Ishikawa (cell line): ENCODE results near the gene IKBIP.

Experiments
- CEBPB ChIP-seq: IDR thresholded peaks from 2 replicates; pipeline ENCODE4 v1.6.1; 2012
- CREB1 ChIP-seq: IDR thresholded peaks from 2 replicates; pipeline ENCODE4 v1.6.1; 2012; ENCODE audit warnings: low read depth
- EGR1 ChIP-seq: IDR thresholded peaks from 2 replicates; pipeline ENCODE4 v1.6.1; 2012
- EP300 ChIP-seq: IDR thresholded peaks from 2 replicates; pipeline ENCODE4 v1.6.1; 2012; ENCODE audit warnings: borderline replicate concordance
- FOXM1 ChIP-seq: IDR thresholded peaks from 2 replicates; pipeline ENCODE4 v1.6.1; 2012; ENCODE audit warnings: low read depth, borderline replicate concordance
- NFIC ChIP-seq: IDR thresholded peaks from 2 replicates; pipeline ENCODE4 v1.6.1; 2012
- RAD21 ChIP-seq: IDR thresholded peaks from 2 replicates; pipeline ENCODE4 v1.6.1; 2012; ENCODE audit warnings: low read depth
- TAF1 ChIP-seq: IDR thresholded peaks from 2 replicates; pipeline ENCODE4 v1.6.1; 2012; ENCODE audit warnings: low read depth, mild to moderate bottlenecking
- TCF12 ChIP-seq: IDR thresholded peaks from 2 replicates; pipeline ENCODE4 v1.6.1; 2012; ENCODE audit warnings: low read depth
- TEAD4 ChIP-seq: IDR thresholded peaks from 2 replicates; pipeline ENCODE4 v1.6.1; 2012
- YY1 ChIP-seq: IDR thresholded peaks from 2 replicates; pipeline ENCODE4 v1.6.1; 2012; ENCODE audit warnings: low read depth
- ZBTB7A ChIP-seq: IDR thresholded peaks from 2 replicates; pipeline ENCODE4 v1.6.1; 2012; ENCODE audit warnings: low read depth
- TF ChIP-seq, protein P1 (sequence below): IDR thresholded peaks from 2 replicates; pipeline ENCODE4 v1.6.1; 2012
- TF ChIP-seq, protein P2 (sequence below): IDR thresholded peaks from 2 replicates; pipeline ENCODE4 v1.6.1; 2012
- TF ChIP-seq, protein P3 (sequence below): IDR thresholded peaks from 2 replicates; pipeline ENCODE4 v1.6.1; 2012; ENCODE audit warnings: low read depth, mild to moderate bottlenecking

IKBIP gene

DNA sequence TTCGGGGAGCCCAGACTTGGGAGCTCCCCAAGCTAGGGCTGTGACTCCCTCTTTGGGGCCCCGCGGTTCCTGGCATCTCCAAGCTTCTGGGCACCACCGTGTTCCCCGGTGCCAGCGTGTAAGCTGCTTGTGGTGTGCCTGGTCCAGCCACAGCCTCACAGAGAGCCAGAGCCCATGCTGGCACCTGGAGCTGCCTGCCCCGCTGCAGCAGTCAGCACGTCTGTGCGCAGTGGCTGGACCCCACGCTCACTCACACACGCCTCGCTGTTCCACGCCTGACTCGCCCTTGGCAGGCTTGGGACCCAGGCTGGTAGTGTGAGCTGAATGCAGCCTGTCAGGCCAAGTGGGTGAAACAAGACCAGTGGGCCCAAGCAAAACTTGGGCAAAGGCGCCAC is 35.0 kb upstream of the IKBIP start:
- TF ChIP-seq NFIC: no peak
- TF ChIP-seq CEBPB: no peak
- TF ChIP-seq ZBTB7A: no peak
- TF ChIP-seq TCF12: no peak
- no peak for TF ChIP-seq CREB1
- no peak for TF ChIP-seq FOXM1
- TF ChIP-seq, protein P1, sequence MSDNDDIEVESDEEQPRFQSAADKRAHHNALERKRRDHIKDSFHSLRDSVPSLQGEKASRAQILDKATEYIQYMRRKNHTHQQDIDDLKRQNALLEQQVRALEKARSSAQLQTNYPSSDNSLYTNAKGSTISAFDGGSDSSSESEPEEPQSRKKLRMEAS: no peak
- TF ChIP-seq TEAD4: no peak
- TF ChIP-seq, protein P2, sequence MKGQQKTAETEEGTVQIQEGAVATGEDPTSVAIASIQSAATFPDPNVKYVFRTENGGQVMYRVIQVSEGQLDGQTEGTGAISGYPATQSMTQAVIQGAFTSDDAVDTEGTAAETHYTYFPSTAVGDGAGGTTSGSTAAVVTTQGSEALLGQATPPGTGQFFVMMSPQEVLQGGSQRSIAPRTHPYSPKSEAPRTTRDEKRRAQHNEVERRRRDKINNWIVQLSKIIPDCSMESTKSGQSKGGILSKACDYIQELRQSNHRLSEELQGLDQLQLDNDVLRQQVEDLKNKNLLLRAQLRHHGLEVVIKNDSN: no peak

DNA sequence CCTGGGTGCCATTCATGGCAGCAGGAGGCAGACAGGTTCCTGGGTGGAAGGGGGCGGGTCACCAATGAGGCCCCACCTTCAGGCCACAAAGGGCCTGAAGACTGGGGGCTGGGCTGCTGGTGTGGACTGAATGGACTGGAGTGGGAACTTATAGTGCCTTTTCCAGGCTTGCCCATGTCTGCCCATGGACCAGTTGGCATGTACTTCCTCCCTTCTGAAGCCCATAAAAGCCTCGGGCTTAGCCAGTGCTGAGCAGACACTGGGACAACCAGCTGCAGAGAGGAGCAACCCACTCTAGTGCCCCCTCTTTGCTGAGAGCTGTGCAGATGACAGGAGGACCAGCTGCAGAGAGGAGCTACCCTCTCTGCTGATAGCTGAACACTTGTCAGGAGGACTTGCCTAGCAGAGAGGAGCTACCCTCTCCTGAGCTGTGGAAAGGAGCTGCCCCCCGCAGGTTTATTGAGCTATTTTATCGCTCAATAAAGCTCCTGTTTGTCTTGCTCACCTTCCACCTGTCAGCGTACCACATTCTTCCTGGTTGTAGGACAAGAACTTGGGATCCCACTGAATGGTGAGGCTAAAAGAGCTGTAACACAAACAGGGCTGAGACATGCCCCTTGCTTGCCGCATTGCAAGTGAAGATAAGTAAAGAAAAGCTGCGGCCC is 34.5 kb upstream of the IKBIP start:
- TF ChIP-seq TAF1 (no peak), YY1 (no peak), FOXM1 (no peak), EGR1 (no peak), ZBTB7A (no peak), TEAD4 (no peak), CEBPB (no peak), NFIC (no peak), TCF12 (no peak), EP300 (no peak), CREB1 (no peak), RAD21 (no peak)
- TF ChIP-seq, protein P3, sequence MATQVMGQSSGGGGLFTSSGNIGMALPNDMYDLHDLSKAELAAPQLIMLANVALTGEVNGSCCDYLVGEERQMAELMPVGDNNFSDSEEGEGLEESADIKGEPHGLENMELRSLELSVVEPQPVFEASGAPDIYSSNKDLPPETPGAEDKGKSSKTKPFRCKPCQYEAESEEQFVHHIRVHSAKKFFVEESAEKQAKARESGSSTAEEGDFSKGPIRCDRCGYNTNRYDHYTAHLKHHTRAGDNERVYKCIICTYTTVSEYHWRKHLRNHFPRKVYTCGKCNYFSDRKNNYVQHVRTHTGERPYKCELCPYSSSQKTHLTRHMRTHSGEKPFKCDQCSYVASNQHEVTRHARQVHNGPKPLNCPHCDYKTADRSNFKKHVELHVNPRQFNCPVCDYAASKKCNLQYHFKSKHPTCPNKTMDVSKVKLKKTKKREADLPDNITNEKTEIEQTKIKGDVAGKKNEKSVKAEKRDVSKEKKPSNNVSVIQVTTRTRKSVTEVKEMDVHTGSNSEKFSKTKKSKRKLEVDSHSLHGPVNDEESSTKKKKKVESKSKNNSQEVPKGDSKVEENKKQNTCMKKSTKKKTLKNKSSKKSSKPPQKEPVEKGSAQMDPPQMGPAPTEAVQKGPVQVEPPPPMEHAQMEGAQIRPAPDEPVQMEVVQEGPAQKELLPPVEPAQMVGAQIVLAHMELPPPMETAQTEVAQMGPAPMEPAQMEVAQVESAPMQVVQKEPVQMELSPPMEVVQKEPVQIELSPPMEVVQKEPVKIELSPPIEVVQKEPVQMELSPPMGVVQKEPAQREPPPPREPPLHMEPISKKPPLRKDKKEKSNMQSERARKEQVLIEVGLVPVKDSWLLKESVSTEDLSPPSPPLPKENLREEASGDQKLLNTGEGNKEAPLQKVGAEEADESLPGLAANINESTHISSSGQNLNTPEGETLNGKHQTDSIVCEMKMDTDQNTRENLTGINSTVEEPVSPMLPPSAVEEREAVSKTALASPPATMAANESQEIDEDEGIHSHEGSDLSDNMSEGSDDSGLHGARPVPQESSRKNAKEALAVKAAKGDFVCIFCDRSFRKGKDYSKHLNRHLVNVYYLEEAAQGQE: no peak
- TF ChIP-seq, protein P2: no peak
- TF ChIP-seq, protein P1: no peak

DNA sequence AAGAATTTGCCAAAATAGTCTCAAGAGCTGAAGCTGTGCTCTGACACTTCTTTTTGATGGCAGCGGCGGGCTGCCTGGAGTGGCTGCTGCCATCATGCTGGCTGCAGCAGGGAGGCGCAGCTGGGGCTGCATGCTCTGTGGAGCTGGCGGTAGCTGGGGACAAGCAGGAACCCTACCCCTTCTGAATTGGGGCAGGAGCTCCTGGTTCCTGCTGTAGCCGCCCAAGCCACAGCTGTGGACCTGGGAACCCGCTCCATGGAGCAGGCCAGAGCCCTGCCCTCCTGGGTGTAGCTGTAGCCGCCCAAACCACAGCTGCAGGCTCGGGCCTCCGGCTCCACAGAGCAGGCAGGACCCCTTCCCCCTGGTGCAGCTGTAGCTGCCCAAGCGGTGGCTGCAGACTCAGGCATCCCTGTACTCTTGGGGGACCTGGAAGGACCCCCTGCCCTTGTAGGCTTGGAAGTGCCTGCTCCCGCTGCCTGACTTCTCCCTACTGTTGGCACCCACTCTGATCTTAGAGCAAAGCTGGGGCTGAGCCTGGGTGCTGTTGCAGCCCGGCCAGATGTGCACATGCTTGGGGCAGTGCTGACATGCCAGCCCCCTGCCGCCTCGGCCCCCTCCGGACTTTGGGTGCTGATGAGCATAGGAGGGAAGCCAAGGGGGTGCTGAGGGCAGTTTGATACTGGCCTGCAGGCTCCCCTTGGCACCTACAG is 33.8 kb upstream of the IKBIP start:
- TF ChIP-seq, protein P2: no peak
- TF ChIP-seq EGR1: no peak
- no peak for TF ChIP-seq CREB1
- TF ChIP-seq NFIC: no peak
- no peak for TF ChIP-seq YY1
- no peak for TF ChIP-seq CEBPB
- TF ChIP-seq, protein P3: no peak
- TF ChIP-seq TCF12: no peak
- TF ChIP-seq EP300: no peak
- no peak for TF ChIP-seq FOXM1
- no peak for TF ChIP-seq RAD21
- no peak for TF ChIP-seq ZBTB7A
- TF ChIP-seq, protein P1: no peak
- TF ChIP-seq TAF1: no peak
- TF ChIP-seq TEAD4: no peak

DNA sequence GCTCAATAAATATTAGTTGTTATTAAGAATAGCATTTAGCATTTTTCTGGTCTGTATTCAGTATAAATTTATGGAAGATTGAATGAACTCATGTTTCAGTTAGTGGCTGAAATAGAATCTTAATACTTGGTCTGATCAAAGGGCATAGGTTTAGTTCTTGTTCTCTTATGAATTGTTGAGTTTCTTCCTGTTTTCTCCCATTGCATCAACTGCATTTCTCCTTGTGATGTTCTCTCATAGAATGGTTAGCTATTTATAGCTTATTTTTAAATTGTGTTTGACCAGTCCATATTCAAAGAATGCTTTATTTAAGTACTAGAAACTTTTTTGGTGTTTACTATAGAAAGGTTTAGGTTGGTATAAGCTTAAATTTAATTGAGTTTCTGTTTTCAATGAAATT is 30.3 kb upstream of the IKBIP start:
- TF ChIP-seq TCF12: no peak
- TF ChIP-seq TAF1: no peak
- TF ChIP-seq CREB1: no peak
- TF ChIP-seq, protein P1: no peak
- TF ChIP-seq, protein P3: no peak
- no peak for TF ChIP-seq RAD21
- TF ChIP-seq YY1: no peak
- no peak for TF ChIP-seq EP300
- no peak for TF ChIP-seq NFIC
- TF ChIP-seq FOXM1: no peak
- TF ChIP-seq ZBTB7A: no peak
- TF ChIP-seq, protein P2: no peak
- TF ChIP-seq CEBPB: no peak
- no peak for TF ChIP-seq EGR1
- no peak for TF ChIP-seq TEAD4
